Measurements from ENCODE around the gene ARHGAP26.

ARHGAP26 gene

GRCh38 chr5:142969624-142970439 lies 199.7 kb downstream of the ARHGAP26 start:
- Histone ChIP-seq H3K36me3 (ENCODE audit: insufficient read depth, low read length) (no peaks in the 10 kb centered on the region), H3K4me1 (ENCODE audit: control insufficient read depth, insufficient read depth, low read length) (no peaks in the 10 kb centered on the region), H3K9me3 (replicated peaks; ENCODE audit: low read length) (no peaks in the 10 kb centered on the region), H3K4me2 (ENCODE audit: low read length) (no peak overlapping the region), H3K9ac (ENCODE audit: low read depth, low read length) (no peak overlapping the region), H3K27me3 (ENCODE audit: control insufficient read depth, insufficient read depth, low read length) (no peaks in the 10 kb centered on the region), H3K4me3 (ENCODE audit: low read length) (no peak overlapping the region)

- Histone ChIP-seq H3K4me1 (ENCODE audit: control insufficient read depth, insufficient read depth, low read length) (no peaks in the 10 kb centered on the region), H3K27me3 (ENCODE audit: control insufficient read depth, insufficient read depth, low read length) (no peaks in the 10 kb centered on the region), H3K4me3 (ENCODE audit: low read length) (no peak overlapping the region), H3K9me3 (replicated peaks; ENCODE audit: low read length) (no peaks in the 10 kb centered on the region), H3K9ac (ENCODE audit: low read depth, low read length) (no peak overlapping the region), H3K36me3 (ENCODE audit: insufficient read depth, low read length) (no peaks in the 10 kb centered on the region), H3K4me2 (ENCODE audit: low read length) (no peak overlapping the region)
Observed at GRCh38 chr5:142970440-142971030, 200.4 kb downstream of the ARHGAP26 start.

GRCh38 chr5:142971303-142972013 lies 201.3 kb downstream of the ARHGAP26 start:
- H3K4me3 ChIP-seq (ENCODE audit: low read length): no peak overlapping the region
- no peaks in the 10 kb centered on the region for H3K4me1 ChIP-seq (ENCODE audit: control insufficient read depth, insufficient read depth, low read length)
- H3K9me3 ChIP-seq (replicated peaks; ENCODE audit: low read length): no peaks in the 10 kb centered on the region
- no peak overlapping the region for H3K9ac ChIP-seq (ENCODE audit: low read depth, low read length)
- H3K36me3 ChIP-seq (ENCODE audit: insufficient read depth, low read length): no peaks in the 10 kb centered on the region
- no peak overlapping the region for H3K4me2 ChIP-seq (ENCODE audit: low read length)
- H3K27me3 ChIP-seq (ENCODE audit: control insufficient read depth, insufficient read depth, low read length): no peaks in the 10 kb centered on the region

DNA sequence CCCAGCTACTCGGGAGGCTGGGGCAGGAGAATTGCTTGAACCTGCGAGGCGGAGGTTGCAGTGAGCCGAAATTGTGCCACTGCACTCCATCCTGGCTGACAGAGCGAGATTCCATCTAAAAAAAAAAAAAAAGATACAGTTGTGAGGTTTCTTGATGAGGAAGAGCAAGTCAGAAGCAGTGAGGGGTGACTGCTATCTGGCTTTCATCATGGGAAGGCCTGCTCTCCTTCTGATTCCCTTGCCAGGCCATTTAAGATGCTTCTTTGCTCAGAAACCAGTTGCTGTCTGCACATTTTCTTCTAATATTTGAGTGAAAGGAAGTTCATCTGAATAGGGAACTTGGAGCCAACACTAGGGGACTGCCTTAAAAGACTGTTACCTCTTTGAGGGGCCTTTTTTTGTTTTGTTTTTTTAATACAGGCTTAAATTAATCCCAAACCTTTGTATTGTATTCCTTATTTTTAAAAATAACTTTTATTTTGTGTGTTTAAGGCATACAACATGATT lies 201.9 kb downstream of the ARHGAP26 start:
- Histone ChIP-seq H3K4me1 (ENCODE audit: control insufficient read depth, insufficient read depth, low read length) (peaks cover 5% of the 10 kb centered on the region), H3K9ac (ENCODE audit: low read depth, low read length) (no peak overlapping the region), H3K4me2 (ENCODE audit: low read length) (no peak overlapping the region), H3K4me3 (ENCODE audit: low read length) (no peak overlapping the region), H3K9me3 (replicated peaks; ENCODE audit: low read length) (no peaks in the 10 kb centered on the region), H3K36me3 (ENCODE audit: insufficient read depth, low read length) (no peaks in the 10 kb centered on the region), H3K27me3 (ENCODE audit: control insufficient read depth, insufficient read depth, low read length) (no peaks in the 10 kb centered on the region)

DNA sequence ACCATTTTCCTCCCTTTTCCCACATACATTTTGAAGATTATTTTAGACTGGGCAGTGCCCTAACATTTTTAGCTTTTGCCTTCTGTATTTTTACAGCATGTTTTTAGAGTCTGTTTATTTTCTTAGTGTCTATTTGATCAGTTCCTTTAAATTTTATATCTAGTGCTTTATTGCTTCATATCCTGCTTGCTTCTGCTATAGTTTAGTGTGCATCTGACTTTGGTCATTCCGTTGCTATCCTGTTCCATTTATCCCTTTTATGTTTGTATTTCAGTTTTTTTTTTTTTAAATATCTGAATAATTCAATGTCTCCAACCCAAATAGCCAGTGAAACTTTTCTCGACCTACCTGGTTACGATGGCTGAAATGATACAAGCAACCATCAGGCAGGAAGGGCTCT lies 203.8 kb downstream of the ARHGAP26 start:
- no peak overlapping the region for H3K4me3 ChIP-seq (ENCODE audit: low read length)
- H3K9me3 ChIP-seq (replicated peaks; ENCODE audit: low read length): no peaks in the 10 kb centered on the region
- H3K9ac ChIP-seq (ENCODE audit: low read depth, low read length): no peak overlapping the region
- H3K36me3 ChIP-seq (ENCODE audit: insufficient read depth, low read length): no peaks in the 10 kb centered on the region
- H3K4me2 ChIP-seq (ENCODE audit: low read length): no peak overlapping the region
- H3K27me3 ChIP-seq (ENCODE audit: control insufficient read depth, insufficient read depth, low read length): no peaks in the 10 kb centered on the region
- peaks cover 23% of the 10 kb centered on the region for H3K4me1 ChIP-seq (ENCODE audit: control insufficient read depth, insufficient read depth, low read length)

DNA sequence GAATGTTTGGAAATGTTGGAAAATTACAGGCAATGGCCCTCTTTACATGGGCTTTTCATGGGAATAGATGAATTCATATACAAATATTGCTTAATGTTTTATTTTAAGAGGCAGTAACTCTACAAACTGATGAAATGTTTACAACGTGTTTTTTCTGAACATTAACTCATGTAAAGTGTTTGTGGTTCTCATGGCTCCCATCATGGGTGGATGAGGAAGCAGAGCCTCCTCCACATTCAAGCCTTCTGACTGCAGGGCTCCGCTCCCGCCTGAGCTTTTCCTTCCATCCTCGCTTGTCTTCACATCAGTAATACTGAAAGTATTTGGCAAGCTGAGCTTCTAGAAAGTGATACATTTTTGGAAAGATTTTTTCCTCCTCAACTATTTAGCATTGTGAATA lies 204.2 kb downstream of the ARHGAP26 start:
- Histone ChIP-seq H3K4me2 (ENCODE audit: low read length) (no peak overlapping the region), H3K4me1 (ENCODE audit: control insufficient read depth, insufficient read depth, low read length) (peaks cover 23% of the 10 kb centered on the region), H3K9ac (ENCODE audit: low read depth, low read length) (no peak overlapping the region), H3K36me3 (ENCODE audit: insufficient read depth, low read length) (no peaks in the 10 kb centered on the region), H3K9me3 (replicated peaks; ENCODE audit: low read length) (no peaks in the 10 kb centered on the region), H3K27me3 (ENCODE audit: control insufficient read depth, insufficient read depth, low read length) (no peaks in the 10 kb centered on the region), H3K4me3 (ENCODE audit: low read length) (no peak overlapping the region)

- H3K9me3 ChIP-seq (replicated peaks; ENCODE audit: low read length): no peaks in the 10 kb centered on the region
- H3K4me2 ChIP-seq (ENCODE audit: low read length): no peak overlapping the region
- H3K4me1 ChIP-seq (ENCODE audit: control insufficient read depth, insufficient read depth, low read length): peaks cover 33% of the 10 kb centered on the region
- no peak overlapping the region for H3K4me3 ChIP-seq (ENCODE audit: low read length)
- no peaks in the 10 kb centered on the region for H3K27me3 ChIP-seq (ENCODE audit: control insufficient read depth, insufficient read depth, low read length)
- no peak overlapping the region for H3K9ac ChIP-seq (ENCODE audit: low read depth, low read length)
- H3K36me3 ChIP-seq (ENCODE audit: insufficient read depth, low read length): no peaks in the 10 kb centered on the region
Observed at GRCh38 chr5:142976861-142977260, 206.7 kb downstream of the ARHGAP26 start.

GRCh38 chr5:142977363-142978051 lies 207.3 kb downstream of the ARHGAP26 start:
- no peak overlapping the region for H3K9ac ChIP-seq (ENCODE audit: low read depth, low read length)

GRCh38 chr5:142978252-142978651 lies 208.1 kb downstream of the ARHGAP26 start:
- Histone ChIP-seq H3K9ac (ENCODE audit: low read depth, low read length) (no peak overlapping the region), H3K4me3 (ENCODE audit: low read length) (no peak overlapping the region), H3K36me3 (ENCODE audit: insufficient read depth, low read length) (no peaks in the 10 kb centered on the region), H3K9me3 (replicated peaks; ENCODE audit: low read length) (no peaks in the 10 kb centered on the region), H3K27me3 (ENCODE audit: control insufficient read depth, insufficient read depth, low read length) (no peaks in the 10 kb centered on the region), H3K4me1 (ENCODE audit: control insufficient read depth, insufficient read depth, low read length) (peaks cover 45% of the 10 kb centered on the region), H3K4me2 (ENCODE audit: low read length) (no peak overlapping the region)

More at GRCh38 chr5:142977363-142978051, 207.3 kb downstream of the ARHGAP26 start:
- H3K4me3 ChIP-seq (ENCODE audit: low read length): no peak overlapping the region
- H3K4me1 ChIP-seq (ENCODE audit: control insufficient read depth, insufficient read depth, low read length): peaks cover 40% of the 10 kb centered on the region
- H3K36me3 ChIP-seq (ENCODE audit: insufficient read depth, low read length): no peaks in the 10 kb centered on the region
- H3K4me2 ChIP-seq (ENCODE audit: low read length): peak overlapping the region; percentile 53
- H3K27me3 ChIP-seq (ENCODE audit: control insufficient read depth, insufficient read depth, low read length): no peaks in the 10 kb centered on the region
- no peaks in the 10 kb centered on the region for H3K9me3 ChIP-seq (replicated peaks; ENCODE audit: low read length)

GRCh38 chr5:142978726-142979125 lies 208.5 kb downstream of the ARHGAP26 start:
- Histone ChIP-seq H3K4me2 (ENCODE audit: low read length) (no peak overlapping the region), H3K9ac (ENCODE audit: low read depth, low read length) (no peak overlapping the region), H3K36me3 (ENCODE audit: insufficient read depth, low read length) (no peaks in the 10 kb centered on the region), H3K9me3 (replicated peaks; ENCODE audit: low read length) (no peaks in the 10 kb centered on the region), H3K4me1 (ENCODE audit: control insufficient read depth, insufficient read depth, low read length) (peaks cover 45% of the 10 kb centered on the region), H3K27me3 (ENCODE audit: control insufficient read depth, insufficient read depth, low read length) (no peaks in the 10 kb centered on the region), H3K4me3 (ENCODE audit: low read length) (no peak overlapping the region)

DNA sequence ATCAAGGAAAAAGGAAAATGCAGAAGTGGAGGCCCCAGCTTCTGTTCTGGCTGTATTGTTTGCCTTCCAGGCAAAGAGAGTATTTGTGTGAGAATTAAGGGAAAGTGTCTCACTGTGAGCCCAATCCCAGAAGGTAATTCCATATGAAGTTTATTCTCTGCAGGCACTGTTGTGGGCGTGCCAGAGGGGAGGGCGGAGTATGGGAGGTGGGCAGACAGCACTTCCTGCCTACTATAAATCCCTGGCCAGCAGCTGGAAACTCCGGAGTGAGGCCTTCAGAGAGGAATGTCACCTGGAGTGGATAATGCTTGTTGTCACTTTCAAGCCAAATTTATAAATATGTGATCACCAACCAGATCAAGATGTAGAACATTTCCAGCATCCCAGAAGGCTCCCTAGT lies 209.5 kb downstream of the ARHGAP26 start:
- Histone ChIP-seq H3K4me1 (ENCODE audit: control insufficient read depth, insufficient read depth, low read length) (peaks cover 45% of the 10 kb centered on the region), H3K9ac (ENCODE audit: low read depth, low read length) (no peak overlapping the region), H3K9me3 (replicated peaks; ENCODE audit: low read length) (no peaks in the 10 kb centered on the region), H3K4me2 (ENCODE audit: low read length) (no peak overlapping the region), H3K27me3 (ENCODE audit: control insufficient read depth, insufficient read depth, low read length) (no peaks in the 10 kb centered on the region), H3K36me3 (ENCODE audit: insufficient read depth, low read length) (no peaks in the 10 kb centered on the region), H3K4me3 (ENCODE audit: low read length) (no peak overlapping the region)
